GM12864 (cell line): Measurements from ENCODE around the gene CDK5RAP2.
"Not testable (repeated sequence)": the region's sequence is repeated elsewhere in the genome, so short reads cannot be mapped to it uniquely, and the experiment has no call there.

Source experiments
- DNase-seq: peaks from one replicate; pipeline ENCODE4 v3.0.0-alpha.2; 2011; ENCODE audit warnings: low read depth
- H3K4me3 ChIP-seq: 2 replicates; pipeline ENCODE4 v1.5.1; 2011; ENCODE audit warnings: mild to moderate bottlenecking, low read depth, low read length, control low read depth
- CTCF ChIP-seq: IDR thresholded peaks from 2 replicates; pipeline ENCODE4 v1.5.1; 2011; ENCODE audit warnings: low read depth, mild to moderate bottlenecking, moderate library complexity, low read length, control low read depth, inconsistent platforms; ENCODE audit errors: missing control alignments

Gene CDK5RAP2

GRCh38 chr9:120474591-120475243 lies 105.2 kb downstream of the CDK5RAP2 start:
- no peak overlapping the region for H3K4me3 ChIP-seq
- DNase-seq: no peak
- no peak for TF ChIP-seq CTCF

GRCh38 chr9:120473608-120474007 lies 106.4 kb downstream of the CDK5RAP2 start:
- no peak overlapping the region for H3K4me3 ChIP-seq
- no peak for DNase-seq
- TF ChIP-seq CTCF: no peak

- no peak for DNase-seq
- TF ChIP-seq CTCF: no peak
- H3K4me3 ChIP-seq: no peak overlapping the region
These were observed 114.1 kb downstream of the CDK5RAP2 start for GRCh38 chr9:120465685-120466407.

- no peak for DNase-seq
- no peak overlapping the region for H3K4me3 ChIP-seq
- no peak for TF ChIP-seq CTCF
These were observed 115.0 kb downstream of the CDK5RAP2 start for GRCh38 chr9:120464887-120465421.

- H3K4me3 ChIP-seq: no peak overlapping the region
- TF ChIP-seq CTCF: no peak
- no peak for DNase-seq
These were observed 115.6 kb downstream of the CDK5RAP2 start for GRCh38 chr9:120464176-120464886.

GRCh38 chr9:120463765-120464164 lies 116.2 kb downstream of the CDK5RAP2 start:
- no peak overlapping the region for H3K4me3 ChIP-seq
- DNase-seq: no peak
- no peak for TF ChIP-seq CTCF

GRCh38 chr9:120461677-120462076 lies 118.3 kb downstream of the CDK5RAP2 start:
- DNase-seq, H3K4me3 ChIP-seq: not testable (repeated sequence)
